Measurements from ENCODE around the gene ZNF438.

The ZNF438 gene

DNA sequence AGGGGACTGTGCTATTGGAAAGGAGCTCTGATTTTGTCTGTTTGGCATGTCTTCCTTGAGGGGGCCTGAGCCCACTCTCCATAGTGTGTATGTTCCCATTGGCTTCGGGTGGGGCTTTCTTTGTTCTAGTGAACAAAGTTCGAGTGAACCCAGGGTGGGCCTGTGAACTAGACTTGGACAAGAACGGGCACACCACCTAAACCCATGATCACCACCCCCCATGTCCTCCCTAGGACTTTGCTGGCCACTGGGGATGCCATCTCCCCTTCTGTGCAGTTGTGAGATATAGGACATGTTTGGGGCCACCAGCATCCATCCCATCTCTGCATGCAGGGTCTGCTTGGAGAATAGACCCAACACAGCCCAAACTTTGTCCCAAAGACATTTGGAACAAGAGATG is 206.6 kb downstream of the ZNF438 start:
- no peak for DNase-seq (ENCODE audit: low read depth)

DNA sequence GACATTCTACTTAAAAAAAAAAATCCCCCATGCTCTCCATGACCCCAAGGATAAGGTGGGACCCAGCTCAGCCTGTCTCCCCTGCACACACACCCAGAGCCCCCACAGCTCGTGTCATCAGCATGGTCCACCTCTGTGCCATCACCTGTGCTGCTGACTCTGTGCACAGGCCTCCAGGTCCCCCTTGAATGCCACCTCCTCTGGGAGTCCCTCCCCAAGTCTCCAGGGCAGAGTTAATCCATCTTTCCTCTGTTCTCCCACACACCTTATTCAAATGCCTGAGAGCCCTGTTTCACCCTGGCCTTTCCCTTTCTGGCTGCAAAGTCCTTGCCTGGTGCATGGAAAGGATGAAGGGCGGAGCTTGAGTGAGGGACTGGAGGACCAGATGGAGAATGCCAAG is 208.0 kb downstream of the ZNF438 start:
- no peak for DNase-seq (ENCODE audit: low read depth)

DNA sequence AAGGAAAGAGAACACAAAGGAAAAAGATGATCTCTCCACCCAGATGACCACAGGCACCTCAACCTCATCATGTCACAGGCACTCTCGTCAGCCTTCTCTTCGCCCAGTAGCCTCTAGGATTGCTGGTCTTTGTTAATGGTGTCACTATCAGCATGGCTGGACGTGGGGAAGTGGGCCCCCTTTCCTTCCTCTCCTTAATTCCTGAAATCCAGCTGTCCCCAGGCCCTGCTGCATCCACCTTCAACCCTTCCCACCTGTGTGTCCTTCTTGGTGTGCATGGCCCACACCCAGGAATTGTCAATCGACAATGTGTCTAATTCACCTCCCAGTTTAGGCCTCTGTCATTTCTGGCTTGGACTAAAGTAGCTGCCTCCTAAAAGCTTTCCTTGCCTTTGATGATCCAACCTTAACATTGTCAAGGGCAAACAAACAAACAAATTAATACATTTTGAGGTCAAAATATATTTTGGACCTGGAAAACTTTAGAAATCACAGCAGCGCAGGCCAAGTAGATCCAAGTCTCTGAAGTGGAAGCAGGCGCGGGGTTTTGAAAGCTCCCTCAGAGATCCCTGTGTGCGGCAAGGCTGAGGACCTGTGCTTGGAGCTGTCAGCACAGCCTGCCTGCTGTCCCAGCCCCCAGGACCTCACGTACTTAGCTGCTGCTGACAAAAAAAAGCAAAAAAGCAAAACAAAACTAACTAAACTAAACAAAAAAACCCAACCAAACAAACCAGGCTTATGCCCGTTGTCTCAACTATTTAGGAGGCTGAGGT is 208.8 kb downstream of the ZNF438 start:
- DNase-seq (ENCODE audit: low read depth) = no peak

DNA sequence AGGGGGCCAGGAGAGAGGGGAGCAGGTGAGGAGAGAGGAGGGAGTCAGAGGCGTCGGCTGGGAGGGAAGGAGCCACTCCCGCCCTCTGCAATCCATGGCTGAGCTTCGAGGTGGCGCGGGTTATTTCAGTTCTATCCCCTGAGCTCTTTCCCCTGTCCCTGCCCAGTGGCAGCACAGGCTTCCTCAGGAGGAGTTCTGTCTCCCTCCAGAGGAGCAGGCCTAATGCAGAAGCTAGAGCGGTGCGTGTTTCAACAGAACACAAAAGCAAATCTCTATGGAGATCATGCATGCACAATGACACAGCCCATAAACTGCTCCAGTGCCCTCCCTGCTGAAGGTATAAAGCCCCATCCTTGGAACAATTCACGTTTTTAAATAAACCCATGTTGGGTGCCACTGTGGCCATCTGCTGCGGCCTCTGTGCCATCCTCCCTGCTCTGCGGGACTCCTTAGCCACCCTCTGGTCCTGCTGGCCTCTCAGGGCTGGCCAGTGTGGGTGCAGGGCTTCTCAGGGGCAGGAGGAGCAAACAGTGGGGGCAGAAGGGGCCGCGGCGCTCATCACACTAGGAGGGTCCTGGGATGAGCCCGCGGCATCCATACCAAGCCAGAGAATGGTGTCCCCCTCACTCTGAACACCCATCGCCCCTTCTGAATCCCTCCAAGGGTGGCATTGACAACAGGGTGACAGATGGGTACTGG is 209.5 kb downstream of the ZNF438 start:
- no peak for DNase-seq (ENCODE audit: low read depth)

DNA sequence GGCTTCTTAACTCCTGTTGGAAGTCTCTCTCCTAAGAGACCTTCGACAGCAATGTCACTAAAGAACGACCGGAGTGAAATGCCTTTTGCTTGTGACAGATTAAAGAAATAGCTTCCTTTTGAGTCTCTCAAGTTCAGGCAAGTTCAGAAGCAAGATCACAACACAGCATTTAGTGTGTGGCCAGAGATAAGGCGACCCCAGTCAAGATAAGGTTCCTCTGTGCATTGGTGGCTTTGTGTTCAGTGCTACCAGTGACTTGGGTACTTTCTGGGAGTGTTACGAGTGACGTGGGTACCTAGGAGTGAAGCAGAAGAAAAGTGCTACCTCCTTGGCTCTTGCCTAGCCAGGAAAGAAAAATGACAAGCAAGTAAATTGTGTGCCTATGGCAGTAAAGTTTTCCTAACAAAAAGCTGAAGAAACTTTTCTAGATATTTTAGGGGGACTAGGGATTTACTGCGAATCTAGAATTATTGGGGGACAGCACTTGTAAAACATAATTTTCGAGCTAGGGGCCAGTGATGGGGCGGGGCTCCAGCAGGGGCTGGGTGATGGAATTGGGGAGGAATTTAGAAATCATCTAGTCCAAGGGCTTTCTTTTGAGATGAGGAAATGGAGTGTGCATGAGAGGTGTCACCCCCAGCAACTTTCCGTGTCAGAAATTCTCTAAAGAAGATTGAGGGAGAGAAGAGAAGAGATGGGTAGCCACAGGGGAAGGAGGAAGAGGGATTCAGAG is 210.2 kb downstream of the ZNF438 start:
- no peak for DNase-seq (ENCODE audit: low read depth)

DNA sequence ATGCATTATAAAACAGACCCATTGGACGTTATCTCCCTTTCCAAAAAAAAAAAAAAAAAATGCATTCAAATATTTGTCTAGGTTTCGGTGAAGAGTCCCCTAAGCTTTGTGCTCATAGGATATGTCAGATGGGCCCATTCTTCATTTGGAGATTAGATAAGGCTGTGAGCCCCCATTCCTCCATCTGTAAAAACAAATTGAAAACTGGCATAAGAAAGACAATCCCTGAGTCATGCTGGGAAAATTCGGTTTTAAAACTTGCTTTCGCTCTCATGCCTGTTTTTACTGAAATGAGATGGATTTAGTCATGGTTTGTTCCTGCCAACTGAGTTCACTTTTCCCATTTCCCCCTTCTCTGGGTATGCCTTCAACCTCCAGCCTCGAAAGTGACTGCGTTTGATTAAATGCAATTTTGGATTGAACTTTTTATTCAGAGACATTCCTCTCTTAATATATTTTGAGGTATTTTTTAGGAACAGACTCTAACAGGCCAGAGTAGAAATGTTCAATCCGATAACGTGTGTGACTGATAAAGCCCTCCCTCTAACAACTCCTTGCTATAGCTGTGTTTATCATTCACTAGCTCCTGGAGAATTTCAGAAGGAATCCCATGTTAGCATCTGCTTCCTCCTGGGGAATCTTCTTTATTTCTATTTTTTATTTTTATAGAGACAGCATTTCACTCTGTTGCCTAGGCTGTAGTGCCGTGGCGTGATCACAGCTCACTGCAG is 211.2 kb downstream of the ZNF438 start:
- DNase-seq (ENCODE audit: low read depth) = no peak

DNA sequence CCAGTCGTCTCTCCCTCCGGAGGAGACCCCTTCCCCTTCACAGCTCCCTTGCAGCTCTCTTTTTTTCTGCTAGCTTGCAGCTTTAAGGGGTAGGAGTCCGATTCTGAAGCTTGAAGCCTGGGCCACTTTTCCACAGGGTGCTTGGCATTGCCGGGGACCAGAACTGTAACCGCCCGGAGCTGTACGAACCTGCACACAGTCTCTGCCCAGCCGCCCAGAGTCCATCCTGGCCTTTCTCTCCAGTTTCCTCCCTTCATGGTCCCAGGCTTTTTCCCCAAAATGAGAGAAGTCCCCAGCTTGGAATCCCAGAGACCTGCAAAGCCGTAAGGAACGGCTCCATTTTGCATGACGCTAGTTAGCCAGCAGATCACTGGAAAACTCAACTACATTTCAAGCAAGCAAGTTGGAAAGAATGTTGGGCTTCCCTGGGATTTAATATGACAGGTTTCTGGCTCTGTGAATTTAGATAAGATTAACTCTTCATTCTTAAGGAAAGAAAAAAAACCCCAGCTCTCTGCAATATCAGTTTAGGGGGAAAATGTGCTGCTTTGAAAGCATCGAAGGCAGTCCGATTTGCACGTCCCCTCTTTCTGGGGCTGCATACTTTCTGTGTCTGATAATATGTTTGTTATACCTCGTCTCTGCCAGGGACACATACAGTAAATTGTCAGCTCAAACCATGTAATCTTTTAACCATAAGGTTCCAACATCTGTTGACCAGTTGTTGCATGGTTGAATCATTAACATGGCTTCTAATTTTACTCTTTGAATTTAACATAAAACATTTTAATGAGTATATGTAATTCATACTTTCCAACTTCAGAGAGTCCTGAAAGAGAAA is 212.1 kb downstream of the ZNF438 start:
- no peak for DNase-seq (ENCODE audit: low read depth)

DNA sequence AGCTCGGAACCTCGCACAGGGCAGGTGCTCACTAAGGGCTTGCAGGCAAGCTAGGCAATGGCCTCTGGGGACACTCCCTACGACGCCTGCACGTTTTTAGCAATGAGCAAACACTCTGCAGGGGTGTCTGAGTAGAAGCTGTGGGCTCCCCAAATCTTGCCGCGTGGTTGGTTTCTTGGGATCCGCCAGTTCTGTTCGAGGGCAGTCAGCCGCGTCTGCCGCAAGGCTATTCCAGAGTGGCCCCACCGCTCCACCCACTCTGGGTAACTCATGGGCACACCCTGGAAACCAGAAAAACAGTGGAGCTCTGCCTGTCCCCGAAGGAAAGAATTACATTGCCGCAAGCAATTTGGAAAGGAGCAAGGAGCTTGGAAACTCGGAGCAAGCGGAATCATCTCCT is 212.8 kb downstream of the ZNF438 start:
- no peak for DNase-seq (ENCODE audit: low read depth)

DNA sequence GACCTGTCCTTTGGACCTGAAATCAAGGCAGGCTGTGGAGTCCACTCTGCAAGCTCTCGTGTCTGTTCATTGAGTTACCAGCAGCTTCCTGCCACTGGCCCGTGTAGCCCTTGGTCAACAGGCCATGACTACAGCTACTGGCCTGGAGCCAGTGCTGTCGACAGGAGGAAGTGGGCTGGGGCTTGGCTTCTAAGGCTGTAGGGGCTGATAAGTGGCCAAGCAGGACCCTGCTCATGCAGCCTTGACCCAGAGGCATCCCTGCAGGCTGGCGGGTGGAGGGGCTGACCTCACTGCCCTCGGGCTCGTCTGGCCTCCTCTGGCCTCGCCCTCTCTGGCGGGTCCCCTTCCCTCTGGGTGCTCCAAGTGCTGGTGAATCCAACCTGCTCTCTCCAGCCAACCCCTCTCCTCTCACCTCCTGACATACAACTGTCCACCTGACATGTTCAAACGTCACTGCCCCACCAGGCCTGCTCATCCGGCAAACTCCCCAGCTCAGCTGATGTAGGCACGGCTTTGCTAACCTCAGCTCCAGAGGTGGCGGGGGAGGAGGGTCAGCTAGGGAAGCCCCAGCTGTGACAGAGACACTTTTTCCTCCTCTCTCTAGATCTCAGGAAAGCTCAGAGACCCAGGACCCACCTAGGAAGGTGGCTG is 213.5 kb downstream of the ZNF438 start:
- no peak for DNase-seq (ENCODE audit: low read depth)

DNA sequence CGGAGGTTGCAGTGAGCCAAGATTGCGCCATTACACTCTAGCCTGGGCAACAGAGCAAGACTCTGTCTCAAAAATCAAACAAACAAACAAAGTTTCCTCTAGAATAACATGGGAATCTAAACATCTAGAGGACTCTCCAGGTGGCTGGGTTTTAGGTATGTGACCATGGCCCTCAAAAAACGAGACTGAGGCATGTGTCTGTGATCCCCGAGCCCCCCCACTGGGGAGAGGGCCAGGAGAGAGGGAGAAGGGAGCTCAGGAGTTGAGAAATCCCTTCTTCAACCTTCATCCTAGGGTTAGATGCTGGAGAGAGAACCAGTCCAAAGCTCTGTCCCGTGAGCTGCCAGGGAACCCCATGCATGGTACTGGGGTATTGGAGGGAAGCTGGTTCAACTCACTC is 214.1 kb downstream of the ZNF438 start:
- DNase-seq (ENCODE audit: low read depth) = no peak

DNA sequence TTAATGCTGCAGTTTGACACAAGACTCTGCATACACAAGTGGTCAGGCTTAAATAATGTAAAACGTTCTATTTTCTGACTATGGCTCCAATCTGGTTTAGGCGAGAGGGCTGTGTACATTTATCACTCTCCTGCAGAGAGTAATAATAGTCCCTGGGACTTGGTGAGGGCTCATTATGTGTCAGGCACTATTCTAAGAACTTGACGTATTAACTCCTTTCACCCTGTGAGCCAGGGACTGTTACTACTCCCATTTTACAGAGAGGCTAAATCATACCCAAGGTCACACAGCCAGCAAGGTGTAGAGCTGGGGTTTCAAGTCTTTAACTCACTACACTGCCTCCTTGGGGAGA is 214.9 kb downstream of the ZNF438 start:
- no peak for DNase-seq (ENCODE audit: low read depth)

DNA sequence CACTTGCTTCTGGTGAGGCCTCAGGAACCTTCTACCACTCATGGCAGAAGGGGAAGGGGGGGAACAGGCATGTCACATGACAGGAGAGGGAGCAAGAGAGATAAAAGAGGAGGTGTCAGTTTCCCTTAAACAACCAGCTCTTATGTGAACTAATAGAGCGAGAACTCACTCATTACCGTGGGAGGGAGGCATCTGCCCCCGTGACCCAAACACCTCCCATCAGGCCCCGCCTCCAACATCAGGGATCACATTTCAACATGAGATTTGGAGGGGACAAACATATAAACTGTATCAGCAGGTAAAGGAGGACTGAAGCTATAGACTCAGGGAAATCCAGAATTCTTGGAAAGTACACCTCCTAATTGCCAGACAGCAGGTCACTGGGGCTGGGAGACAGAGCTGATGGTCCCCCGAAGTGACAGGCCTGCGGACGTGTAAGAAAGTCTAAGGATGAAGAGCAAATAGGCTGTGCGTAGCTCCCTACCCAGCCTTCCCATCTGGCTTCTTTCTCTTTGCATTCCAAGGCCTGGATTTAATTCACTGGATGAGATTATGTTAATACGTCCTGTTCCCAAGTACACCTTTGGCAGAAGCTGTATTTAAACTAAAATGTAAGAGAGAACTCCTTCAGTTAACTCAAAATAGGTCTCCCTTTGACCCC is 215.4 kb downstream of the ZNF438 start:
- DNase-seq (ENCODE audit: low read depth) = no peak

DNA sequence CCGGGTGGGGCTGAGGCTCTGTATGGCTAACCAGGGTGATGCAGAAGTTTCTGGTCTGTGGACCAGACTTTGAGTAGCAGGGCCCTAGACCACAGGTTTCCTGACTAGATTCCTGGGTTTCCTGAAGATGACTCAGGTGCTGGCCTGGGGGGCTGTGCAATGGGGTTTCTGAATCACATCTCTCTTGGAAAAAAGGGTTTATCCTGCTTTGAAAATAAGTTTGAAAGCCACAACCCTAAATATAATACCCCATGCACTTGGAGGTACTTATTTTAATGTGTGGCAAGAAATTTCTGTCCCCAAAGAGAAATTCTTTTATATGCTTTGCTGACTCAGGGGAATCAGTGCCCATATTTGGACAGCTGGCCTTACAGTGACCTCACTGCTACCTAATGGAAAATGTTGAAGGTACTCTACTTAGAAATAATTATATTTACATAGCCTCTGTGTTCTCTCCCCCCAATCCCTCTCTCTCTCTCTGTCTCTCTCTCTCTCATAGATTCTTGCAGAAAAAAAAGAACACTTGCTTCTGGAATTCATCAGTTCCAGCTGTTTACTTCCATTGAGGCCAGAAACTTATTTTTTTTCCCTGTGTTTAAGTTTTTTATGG is 217.7 kb downstream of the ZNF438 start:
- DNase-seq (ENCODE audit: low read depth) = no peak

DNA sequence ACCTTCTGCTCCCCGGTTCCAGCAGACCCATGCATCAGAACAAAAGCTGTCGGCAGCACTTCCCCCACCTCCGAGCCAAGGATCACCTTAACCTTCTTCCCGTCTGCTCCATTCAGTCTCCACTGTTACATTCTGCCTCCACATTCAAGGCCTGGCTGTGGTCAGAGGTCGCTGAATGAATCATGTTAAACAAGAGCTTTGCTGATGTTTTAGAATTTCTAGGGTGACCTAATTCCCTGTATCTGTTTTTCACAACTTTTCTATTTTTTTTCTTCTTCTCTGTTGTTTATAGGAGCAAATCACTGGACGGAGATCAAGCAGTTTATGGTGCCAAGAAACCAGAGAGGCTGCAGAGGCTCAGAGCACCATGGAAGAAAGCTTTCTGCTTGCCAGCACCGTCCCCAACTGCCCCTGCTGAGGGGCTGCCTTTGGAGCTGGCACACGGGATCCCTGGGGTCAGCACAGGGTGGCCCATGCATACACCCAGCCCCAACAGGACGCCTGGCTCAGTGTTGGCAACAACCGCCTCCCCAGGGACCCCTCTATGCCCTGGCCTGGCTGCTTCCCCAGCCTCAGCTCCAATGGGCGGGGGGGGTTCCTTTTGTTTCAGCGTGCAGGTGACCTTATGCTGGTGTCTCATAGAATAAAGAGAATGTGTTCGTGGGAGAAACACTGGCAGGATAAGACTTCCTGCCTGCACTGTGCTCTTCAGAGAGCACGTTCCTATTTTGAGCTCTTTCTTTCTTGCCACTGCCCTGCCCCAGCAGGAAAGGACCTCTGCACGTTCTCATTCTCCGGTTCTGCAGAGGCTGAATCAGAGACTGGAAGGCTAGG is 219.4 kb downstream of the ZNF438 start:
- no peak for DNase-seq (ENCODE audit: low read depth)

DNA sequence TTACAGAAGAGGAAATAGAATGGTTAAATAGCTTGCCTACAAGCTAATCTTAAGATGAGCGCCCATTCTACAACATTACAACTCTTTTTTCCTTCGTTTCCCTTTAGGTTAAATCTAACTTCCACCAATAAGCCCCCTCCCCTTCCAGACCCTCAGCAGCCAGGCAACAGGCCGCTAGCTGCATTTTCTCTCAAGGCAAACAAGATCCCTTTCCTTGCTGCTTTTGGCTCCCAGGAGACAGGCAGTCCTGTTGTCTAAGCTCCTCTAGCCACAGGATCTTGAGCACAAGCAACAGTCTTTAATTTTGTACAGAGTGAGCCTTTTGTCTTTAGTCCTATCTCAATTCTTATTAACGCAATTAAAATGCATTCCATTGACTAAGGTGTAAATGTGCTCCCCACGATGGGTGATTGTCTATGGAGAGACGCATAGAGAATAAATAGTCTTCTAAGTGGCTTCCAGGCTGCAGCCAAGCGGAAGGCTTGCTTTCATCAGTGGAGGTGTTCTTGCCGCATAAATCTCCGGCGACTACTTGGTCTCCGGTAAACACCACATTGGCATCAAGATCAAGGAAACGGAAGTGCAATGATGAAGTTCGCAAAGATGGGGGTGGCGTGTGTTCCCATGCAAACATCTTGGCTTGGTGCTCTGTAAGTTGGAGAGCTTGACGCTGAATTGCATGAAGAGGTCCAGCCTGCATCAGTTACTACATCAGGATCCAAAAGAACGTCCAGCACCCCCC is 220.2 kb downstream of the ZNF438 start:
- no peak for DNase-seq (ENCODE audit: low read depth)

DNA sequence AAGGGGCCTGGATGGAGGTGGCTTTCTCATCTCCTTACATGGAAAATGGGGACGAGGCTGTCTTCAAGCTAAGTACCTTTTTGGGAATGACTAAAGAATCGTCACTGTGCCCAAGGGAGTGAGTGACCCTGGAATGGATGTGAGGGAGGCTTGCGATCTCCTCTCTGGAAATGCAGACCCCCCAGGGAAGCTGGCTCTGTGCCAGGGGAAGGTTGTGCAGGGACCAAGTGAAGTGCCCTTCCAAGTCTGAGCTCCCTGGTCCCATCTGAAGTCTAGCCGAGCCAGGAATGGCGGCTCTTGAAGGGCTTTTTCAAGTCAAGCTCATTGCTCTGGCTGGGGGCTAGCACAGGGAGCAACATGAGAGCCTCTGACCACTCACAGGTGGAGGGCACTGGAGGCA is 221.2 kb downstream of the ZNF438 start:
- DNase-seq (ENCODE audit: low read depth) = no peak

DNA sequence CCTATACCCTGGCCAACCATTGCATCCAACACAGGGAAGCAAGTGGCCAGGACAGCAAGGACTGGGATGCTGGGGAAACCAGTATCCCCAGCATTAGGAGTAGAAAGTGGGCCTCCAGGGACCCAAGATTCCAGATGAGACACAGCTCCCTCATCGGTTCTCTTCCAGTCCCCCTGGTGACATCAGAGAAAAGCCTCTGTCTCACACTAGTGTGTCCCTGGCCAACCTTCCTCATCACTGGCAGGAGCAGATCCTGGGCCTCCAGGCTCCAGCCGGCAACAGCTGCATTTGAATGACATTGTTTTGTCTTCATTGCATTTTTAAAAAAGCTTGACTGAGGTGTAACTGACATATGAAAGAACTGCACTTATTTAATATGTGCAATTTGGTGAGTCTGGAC is 224.8 kb downstream of the ZNF438 start:
- DNase-seq (ENCODE audit: low read depth) = no peak

DNA sequence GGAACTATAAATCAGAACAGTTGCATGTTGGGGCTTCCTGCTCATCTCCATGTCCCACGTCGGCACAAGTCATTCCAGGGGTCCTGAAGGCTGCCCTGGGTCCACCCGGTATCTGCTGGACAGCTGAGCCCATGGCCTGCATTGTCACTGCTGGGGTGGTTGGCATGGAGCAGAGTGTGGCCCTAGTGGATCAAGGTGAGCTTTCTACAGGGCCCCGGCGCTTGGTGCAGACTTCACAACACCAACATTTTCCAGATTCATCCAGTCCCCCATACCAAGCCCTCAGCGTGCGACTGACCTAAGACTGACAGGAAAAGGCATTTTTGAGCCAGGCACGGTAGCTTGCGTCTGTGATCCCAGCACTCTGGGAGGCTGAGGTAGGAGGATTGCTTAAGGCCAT is 226.6 kb downstream of the ZNF438 start:
- no peak for DNase-seq (ENCODE audit: low read depth)

Measured in GM04503 (cell line).